Activated T-helper 17 cell treated with anti-CD3 and anti-CD28 coated beads, Interleukin-2, amount 50 U/mL, for 72 hours (primary cell): Measurements from ENCODE around the gene WDR18. TPM values are rescaled to one million over a fixed set of nuclear protein-coding genes. Genes with fewer than 3 reads are reported as not detected.

Source experiments
- ATAC-seq: fragments of 150-1000 bp; cut with Tn5 transposase; replicated peaks from 2 replicates; pipeline ENCODE4 v1.10.0; 2021; ENCODE audit warnings: mild to moderate bottlenecking, moderate library complexity
- H3K27ac Mint-ChIP-seq: one replicate; pipeline ENCODE4 v1.8.0; 2022; ENCODE audit warnings: mixed read lengths
- H3K27me3 Mint-ChIP-seq: one replicate; pipeline ENCODE4 v1.8.0; 2022; ENCODE audit warnings: mixed read lengths
- H3K36me3 Mint-ChIP-seq: one replicate; pipeline ENCODE4 v1.8.0; 2022; ENCODE audit warnings: low read depth, mild to moderate bottlenecking, mixed read lengths
- H3K4me1 Mint-ChIP-seq: one replicate; pipeline ENCODE4 v1.8.0; 2022; ENCODE audit warnings: mixed read lengths
- H3K4me3 Mint-ChIP-seq: one replicate; pipeline ENCODE4 v1.8.0; 2022; ENCODE audit warnings: mild to moderate bottlenecking, mixed read lengths
- H3K9me3 Mint-ChIP-seq: one replicate; pipeline ENCODE4 v1.8.0; 2022; ENCODE audit warnings: mixed read lengths
- total RNA-seq, 2 donors: library from RNA; stranded (reverse); gene quantifications; one replicate each; pipeline ENCODE4 v1.2.3, GENCODE V29; 2022

The WDR18 gene
- total RNA-seq, 2 donors from 2014 or later, result 43.2 to 94.2 TPM

GRCh38 chr19:1039646-1040475, 55.7 kb downstream of the WDR18 start, which contains the start of gene ABCA7:
ABCA7 (plus strand) TSS chr19:1040107; CDS start chr19:1041362, 1,255 bp downstream.
- Mint-ChIP-seq H3K4me1 (peaks cover 25% of the 10 kb centered on the region), H3K27me3 (no peaks in the 10 kb centered on the region), H3K9me3 (no peaks in the 10 kb centered on the region), H3K4me3 (peak within 1 kb of the TSS; percentile 93), H3K27ac (peak within 1 kb of the TSS; percentile 82), H3K36me3 (peaks cover 43% of the 10 kb centered on the region)
- peak; percentile 96 for ATAC-seq

- Mint-ChIP-seq H3K9me3 (no peaks in the 10 kb centered on the region), H3K36me3 (peaks cover 41% of the 10 kb centered on the region), H3K27me3 (no peaks in the 10 kb centered on the region), H3K4me3 (peak overlapping the region; percentile 93), H3K4me1 (peaks cover 21% of the 10 kb centered on the region), H3K27ac (peak overlapping the region; percentile 82)
- ATAC-seq, result peak; percentile 73
These were observed 56.5 kb downstream of the WDR18 start for GRCh38 chr19:1040476-1041271.

GRCh38 chr19:1041272-1041834, 57.2 kb downstream of the WDR18 start:
- no peaks in the 10 kb centered on the region for H3K27me3 Mint-ChIP-seq
- peak overlapping the region; percentile 82 for H3K27ac Mint-ChIP-seq
- ATAC-seq, result no peak
- no peaks in the 10 kb centered on the region for H3K9me3 Mint-ChIP-seq
- peaks cover 34% of the 10 kb centered on the region for H3K36me3 Mint-ChIP-seq
- H3K4me3 Mint-ChIP-seq, result peak overlapping the region; percentile 93
- H3K4me1 Mint-ChIP-seq, result peaks cover 21% of the 10 kb centered on the region

GRCh38 chr19:1041835-1042685, 57.9 kb downstream of the WDR18 start:
- peaks cover 27% of the 10 kb centered on the region for H3K36me3 Mint-ChIP-seq
- peak overlapping the region; percentile 93 for H3K4me3 Mint-ChIP-seq
- ATAC-seq, result no peak

GRCh38 chr19:1042689-1043511, 58.8 kb downstream of the WDR18 start:
- no peak overlapping the region for H3K4me3 Mint-ChIP-seq
- H3K9me3 Mint-ChIP-seq, result no peaks in the 10 kb centered on the region
- no peak overlapping the region for H3K27ac Mint-ChIP-seq
- peaks cover 15% of the 10 kb centered on the region for H3K4me1 Mint-ChIP-seq
- ATAC-seq, result no peak
- H3K36me3 Mint-ChIP-seq, result peaks cover 19% of the 10 kb centered on the region
- no peaks in the 10 kb centered on the region for H3K27me3 Mint-ChIP-seq

More at GRCh38 chr19:1041835-1042685, 57.9 kb downstream of the WDR18 start:
- no peaks in the 10 kb centered on the region for H3K27me3 Mint-ChIP-seq
- peaks cover 21% of the 10 kb centered on the region for H3K4me1 Mint-ChIP-seq
- peak overlapping the region; percentile 82 for H3K27ac Mint-ChIP-seq
- no peaks in the 10 kb centered on the region for H3K9me3 Mint-ChIP-seq

Other genes starting within 250 kb of the WDR18 start
- gene MISP, start 233.2 kb upstream of the WDR18 start, total RNA-seq, result under 1 TPM; 0.45 to 0.50 TPM
- 100 to 1,000 TPM; 405 to 726 TPM for gene PTBP1, start 186.9 kb upstream of the WDR18 start, total RNA-seq
- not detected for gene PLPPR3, start 162.4 kb upstream of the WDR18 start, total RNA-seq
- under 1 TPM in 1 of 2 donors, not detected in 1; 0.19 TPM for gene AZU1, start 156.5 kb upstream of the WDR18 start, total RNA-seq
- not detected for gene PRTN3, start 143.3 kb upstream of the WDR18 start, total RNA-seq
- gene ELANE, start 132.0 kb upstream of the WDR18 start, total RNA-seq, result not detected
- gene CFD, start 124.7 kb upstream of the WDR18 start, total RNA-seq, result under 1 TPM; 0.40 to 0.89 TPM
- 10 to 100 TPM; 60.4 to 64.1 TPM for gene MED16, start 91.2 kb upstream of the WDR18 start, total RNA-seq
- gene RNU6-9, start 90.9 kb upstream of the WDR18 start, total RNA-seq, result not detected
- gene R3HDM4, start 71.1 kb upstream of the WDR18 start, total RNA-seq, result 10 to 100 TPM; 78.5 to 79.3 TPM
- 10 to 100 TPM; 17.5 to 53.1 TPM for gene KISS1R, start 67.0 kb upstream of the WDR18 start, total RNA-seq
- gene ARID3A, start 58.3 kb upstream of the WDR18 start, total RNA-seq, result 10 to 100 TPM; 50.3 to 79.3 TPM
- under 1 TPM in 1 of 2 donors, not detected in 1; 0.21 TPM for gene GRIN3B, start 16.1 kb downstream of the WDR18 start, total RNA-seq
- 100 to 1,000 TPM; 101 to 120 TPM for gene TMEM259, start 36.8 kb downstream of the WDR18 start, total RNA-seq
- not detected for gene RNU6-2, start 37.2 kb downstream of the WDR18 start, total RNA-seq
- gene CNN2, start 42.3 kb downstream of the WDR18 start, total RNA-seq, result 100 to 1,000 TPM; 152 to 246 TPM
- gene ABCA7, start 55.8 kb downstream of the WDR18 start, total RNA-seq, result 10 to 100 TPM; 21.8 to 31.2 TPM
- 100 to 1,000 TPM; 211 to 310 TPM for gene ARHGAP45, start 82.8 kb downstream of the WDR18 start, total RNA-seq
- 100 to 1,000 TPM; 155 to 248 TPM for gene POLR2E, start 111.0 kb downstream of the WDR18 start, total RNA-seq
- 100 to 1,000 TPM; 110 to 170 TPM for gene GPX4, start 119.6 kb downstream of the WDR18 start, total RNA-seq
- 100 to 1,000 TPM; 119 to 139 TPM for gene SBNO2, start 189.9 kb downstream of the WDR18 start, total RNA-seq
- 10 to 100 TPM; 77.0 to 86.6 TPM for gene STK11, start 221.4 kb downstream of the WDR18 start, total RNA-seq